ENCODE measurements around the gene RANGRF.

GRCh38 chr17:8290043-8290442 is 1.6 kb downstream of the RANGRF start:
- TF ChIP-seq CTCF (IDR thresholded peaks at IDR 0.05) (no peak), ZFX (IDR thresholded peaks at IDR 0.05; ENCODE audit: borderline replicate concordance) (no peak)
